ENCODE results near the gene RASD2. TPM values are rescaled to one million over a fixed set of nuclear protein-coding genes. Genes with fewer than 3 reads are reported as not detected.

The RASD2 gene
- total RNA-seq, 4 donors from 2014 or later = 0.06 to 0.26 (median 0.19) TPM; not detected in 1

DNA sequence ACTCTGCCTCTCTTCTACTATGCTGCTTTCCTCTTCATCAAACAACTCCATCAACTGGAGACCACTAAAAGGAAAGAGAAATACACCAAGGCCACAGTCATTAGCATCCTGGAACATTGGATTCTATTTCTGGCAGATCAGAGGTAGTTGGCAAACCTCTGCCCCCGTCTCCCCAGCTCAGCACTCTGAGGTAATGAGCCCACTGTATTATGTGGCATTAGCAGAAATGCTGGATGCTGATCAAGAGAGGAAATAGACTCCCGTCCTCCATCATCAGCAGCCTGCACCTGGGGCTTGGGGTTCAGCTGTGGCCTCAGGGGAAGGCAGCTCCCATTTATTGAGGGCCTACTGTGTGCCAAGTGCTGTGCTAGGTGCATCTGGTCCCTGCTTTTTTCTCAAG lies 9.0 kb upstream of the RASD2 start:
- 58 to 76% methylated on average over 2 of the region's 2 CpGs for WGBS, 2 donors
- Histone ChIP-seq H3K27me3 (peaks cover 0 to 18% (median 0%) of the 10 kb centered on the region in 4 donors), H3K27ac (no peak overlapping the region), H3K36me3 (no peaks in the 10 kb centered on the region), H3K4me3 (no peak overlapping the region), H3K9me3 (peaks cover 0 to 5% (median 0%) of the 10 kb centered on the region in 3 donors), H3K4me1 (no peaks in the 10 kb centered on the region)
- DNase-seq = no peak
- intact Hi-C loops (cut with DNase I) = no loop called here
- TF ChIP-seq, protein P1, sequence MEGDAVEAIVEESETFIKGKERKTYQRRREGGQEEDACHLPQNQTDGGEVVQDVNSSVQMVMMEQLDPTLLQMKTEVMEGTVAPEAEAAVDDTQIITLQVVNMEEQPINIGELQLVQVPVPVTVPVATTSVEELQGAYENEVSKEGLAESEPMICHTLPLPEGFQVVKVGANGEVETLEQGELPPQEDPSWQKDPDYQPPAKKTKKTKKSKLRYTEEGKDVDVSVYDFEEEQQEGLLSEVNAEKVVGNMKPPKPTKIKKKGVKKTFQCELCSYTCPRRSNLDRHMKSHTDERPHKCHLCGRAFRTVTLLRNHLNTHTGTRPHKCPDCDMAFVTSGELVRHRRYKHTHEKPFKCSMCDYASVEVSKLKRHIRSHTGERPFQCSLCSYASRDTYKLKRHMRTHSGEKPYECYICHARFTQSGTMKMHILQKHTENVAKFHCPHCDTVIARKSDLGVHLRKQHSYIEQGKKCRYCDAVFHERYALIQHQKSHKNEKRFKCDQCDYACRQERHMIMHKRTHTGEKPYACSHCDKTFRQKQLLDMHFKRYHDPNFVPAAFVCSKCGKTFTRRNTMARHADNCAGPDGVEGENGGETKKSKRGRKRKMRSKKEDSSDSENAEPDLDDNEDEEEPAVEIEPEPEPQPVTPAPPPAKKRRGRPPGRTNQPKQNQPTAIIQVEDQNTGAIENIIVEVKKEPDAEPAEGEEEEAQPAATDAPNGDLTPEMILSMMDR (IDR thresholded peaks at IDR 0.05) = no peak
- TF ChIP-seq POLR2A (IDR thresholded peaks at IDR 0.05) = no peak

DNA sequence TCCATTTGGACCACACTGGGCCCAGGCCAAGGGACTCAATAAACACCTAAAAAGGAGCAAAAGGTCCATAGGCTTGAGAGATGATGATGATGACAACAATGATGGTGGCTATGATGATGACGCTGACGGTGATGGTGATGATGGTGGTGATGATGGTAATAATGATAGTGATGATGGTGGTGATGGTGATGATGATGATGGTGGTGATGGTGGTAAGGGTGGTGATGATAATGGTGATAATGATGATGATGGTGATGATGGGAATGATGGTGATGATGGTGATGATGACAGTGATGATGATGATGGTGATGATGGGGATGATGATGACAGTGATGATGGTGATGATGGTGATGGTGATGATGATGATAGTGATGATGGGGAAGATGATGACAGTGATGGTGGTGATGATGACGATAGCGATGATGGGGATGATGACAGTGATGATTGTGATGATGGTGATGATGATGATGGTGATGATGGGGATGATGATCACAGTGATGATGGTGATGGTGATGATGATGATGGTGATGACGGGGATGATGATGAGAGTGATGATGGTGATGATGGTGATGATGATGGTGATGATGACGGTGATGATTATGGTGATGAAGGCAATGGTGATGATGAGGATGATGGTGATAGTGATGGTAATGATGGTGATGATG lies 7.1 kb upstream of the RASD2 start:
- intact Hi-C loops (cut with DNase I) = no loop called here
- peaks cover 0 to 29% (median 0%) of the 10 kb centered on the region in 4 donors for H3K27me3 ChIP-seq
- peaks cover 0 to 5% (median 0%) of the 10 kb centered on the region in 3 donors for H3K9me3 ChIP-seq
- no peak overlapping the region for H3K4me3 ChIP-seq
- no peaks in the 10 kb centered on the region for H3K4me1 ChIP-seq
- no peak overlapping the region for H3K27ac ChIP-seq
- TF ChIP-seq, protein P1 (IDR thresholded peaks at IDR 0.05) = no peak
- no peak for TF ChIP-seq POLR2A (IDR thresholded peaks at IDR 0.05)
- H3K36me3 ChIP-seq = no peaks in the 10 kb centered on the region
- WGBS, 2 donors = 86 to 88% methylated on average over 6 of the region's 6 CpGs
- DNase-seq = no peak

DNA sequence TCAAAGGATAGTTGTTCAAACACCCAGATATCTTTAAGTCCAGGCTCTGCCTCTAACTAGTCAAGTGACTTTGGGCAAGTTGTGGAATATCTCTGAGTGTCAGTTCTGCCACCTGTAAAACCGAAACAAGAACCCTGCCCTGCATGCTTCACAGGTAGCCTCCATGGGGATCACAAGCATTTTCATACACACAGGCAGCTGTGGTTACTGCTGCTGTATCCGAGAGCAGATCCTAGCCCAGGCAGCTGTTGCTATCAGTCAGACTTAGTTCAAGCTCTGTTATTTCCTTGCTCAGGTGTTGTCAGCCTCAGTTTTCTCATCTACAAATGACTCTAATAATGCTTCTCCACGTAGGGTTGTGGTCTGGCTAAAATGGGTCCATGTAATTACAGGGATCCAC lies 6.5 kb upstream of the RASD2 start:
- H3K4me3 ChIP-seq = no peak overlapping the region
- H3K4me1 ChIP-seq = peaks cover 0 to 6% (median 0%) of the 10 kb centered on the region in 3 donors
- DNase-seq = no peak
- no peak for TF ChIP-seq POLR2A (IDR thresholded peaks at IDR 0.05)
- H3K9me3 ChIP-seq = peaks cover 0 to 4% (median 0%) of the 10 kb centered on the region in 3 donors
- no peak overlapping the region for H3K27ac ChIP-seq
- 38 to 79% methylated on average over 3 of the region's 3 CpGs for WGBS, 2 donors
- H3K36me3 ChIP-seq = no peaks in the 10 kb centered on the region
- peaks cover 0 to 34% (median 0%) of the 10 kb centered on the region in 4 donors for H3K27me3 ChIP-seq
- intact Hi-C loops (cut with DNase I) = no loop called here

DNA sequence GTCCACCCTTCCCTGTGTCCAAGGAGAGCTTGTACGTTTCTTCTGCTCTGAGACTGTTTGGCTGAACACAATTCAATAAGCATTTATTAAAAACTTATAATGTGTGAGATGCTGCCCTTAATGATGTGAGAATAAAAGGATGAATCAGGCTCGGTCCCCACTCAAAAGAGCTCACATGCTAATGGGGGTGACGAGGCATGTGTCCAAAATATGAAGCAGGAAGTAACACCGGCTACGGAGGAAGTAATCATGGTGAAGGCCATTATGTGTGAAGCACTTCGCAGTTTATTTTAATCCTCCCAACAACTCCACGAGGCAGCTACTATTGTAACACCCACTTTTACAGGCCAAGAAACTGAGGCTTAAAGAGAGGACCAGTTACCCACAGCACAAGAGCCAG lies 3.4 kb upstream of the RASD2 start:
- Histone ChIP-seq H3K27ac (no peak overlapping the region), H3K36me3 (no peaks in the 10 kb centered on the region), H3K27me3 (peaks cover 0 to 63% (median 0%) of the 10 kb centered on the region in 4 donors), H3K4me3 (no peak overlapping the region), H3K9me3 (no peaks in the 10 kb centered on the region), H3K4me1 (peaks cover 9 to 36% (median 13%) of the 10 kb centered on the region in 3 donors)
- no peak for DNase-seq
- 56 to 60% methylated on average over 7 of the region's 7 CpGs for WGBS, 2 donors
- TF ChIP-seq POLR2A (IDR thresholded peaks at IDR 0.05) = no peak
- TF ChIP-seq, protein P1 (IDR thresholded peaks at IDR 0.05) = no peak
- intact Hi-C loops (cut with DNase I) = no loop called here

DNA sequence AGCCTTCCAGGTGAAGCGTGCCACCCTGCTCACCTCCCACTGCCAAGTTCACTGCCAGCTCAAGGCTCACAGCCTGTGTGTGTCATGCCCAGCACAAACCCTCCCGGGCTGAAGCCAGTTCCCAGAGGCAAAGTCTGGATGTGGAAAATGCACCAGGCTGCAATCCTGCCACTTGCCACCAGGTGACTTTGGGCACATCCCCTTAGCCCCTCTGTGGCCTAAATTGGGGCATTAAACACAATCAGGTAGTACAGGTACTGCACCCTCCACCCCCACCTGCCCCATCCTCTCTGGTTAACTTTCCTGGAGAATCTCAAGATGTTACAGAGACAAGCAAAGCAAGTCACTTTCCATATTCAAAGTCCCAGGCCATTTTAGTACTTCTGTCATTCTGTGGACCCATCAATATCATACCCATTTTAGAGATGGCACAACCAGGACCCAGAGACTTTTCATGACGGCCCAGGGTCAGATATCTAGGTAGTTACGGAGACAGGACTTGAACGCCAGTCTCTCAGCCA lies 1.8 kb upstream of the RASD2 start:
- Histone ChIP-seq H3K9me3 (no peaks in the 10 kb centered on the region), H3K4me3 (no peak overlapping the region), H3K36me3 (no peaks in the 10 kb centered on the region), H3K27ac (peak overlapping the region in 1 of 4 donors; percentile 76), H3K27me3 (peaks cover 0 to 79% (median 0%) of the 10 kb centered on the region in 4 donors), H3K4me1 (peaks cover 9 to 42% (median 13%) of the 10 kb centered on the region in 3 donors)
- no peak for DNase-seq
- 67 to 94% methylated on average over 2 to 5 of the region's 5 CpGs for WGBS, 2 donors
- intact Hi-C loops (cut with DNase I) = no loop called here
- TF ChIP-seq POLR2A (IDR thresholded peaks at IDR 0.05) = no peak
- TF ChIP-seq, protein P1 (IDR thresholded peaks at IDR 0.05) = peak in 5 of 6 experiments; percentile 42 to 68 (median 53)

Data from esophagus squamous epithelium (tissue), 5 donors.